B cell (primary cell): Measurements from ENCODE around the gene SIAH3. TPM values are rescaled to one million over a fixed set of nuclear protein-coding genes. Genes with fewer than 3 reads are reported as not detected.

Experiments used
- ATAC-seq: fragments of 200-7000 bp; cut with Tn5 transposase; one replicate; pipeline ENCODE4 v1.10.0; 2021; ENCODE audit warnings: low read depth, mild to moderate bottlenecking, moderate number of reproducible peaks, moderate library complexity
- CTCF ChIA-PET: fragments of 350-600 bp; sonication (Branson Sonifier 250); formaldehyde crosslinking; loops from one replicate; lab custom pipeline; 2021; ENCODE audit warnings: antibody characterized with exemption, inconsistent platforms; lab: Charles Lee
- POLR2A ChIA-PET: fragments of 350-600 bp; sonication (Branson Sonifier 250); formaldehyde crosslinking; loops from one replicate; lab custom pipeline; 2021; ENCODE audit warnings: antibody characterized with exemption; lab: Charles Lee
- DNase-seq: peaks from one replicate; pipeline ENCODE4 v3.0.0; 2013
- H2AFZ ChIP-seq: 2 replicates; pipeline ENCODE4 v1.6.1; 2012; ENCODE audit warnings: mild to moderate bottlenecking, low read depth, low read length; ENCODE audit not compliant: insufficient read depth, poor library complexity, severe bottlenecking
- H3K27ac ChIP-seq, 2 donors: 1 replicate in 1 of 2; 2 replicates in 1 of 2; pipeline ENCODE4 v1.5.1; 2012 to 2013; ENCODE audit warnings: low read length in 2 of 2, mild to moderate bottlenecking in 2 of 2, moderate library complexity in 1 of 2
- H3K27me3 ChIP-seq, 4 experiments: fragments of 200-600 bp in 1 of 4; sonication (generic) in 1 of 4; replicated peaks in 1 of 4; 1 replicate in 2 of 4; 2 replicates in 2 of 4; pipeline versions ENCODE4 v1.6.1 to v1.7.0; 2013 to 2016; ENCODE audit warnings: low read length in 3 of 4, mild to moderate bottlenecking in 2 of 4, mixed read lengths in 1 of 4, moderate library complexity in 1 of 4; ENCODE audit not compliant: insufficient read depth in 4 of 4, control insufficient read depth in 3 of 4; ENCODE audit errors: control extremely low read depth in 1 of 4
- H3K36me3 ChIP-seq, 2 experiments: replicated peaks in 1 of 2; 1 replicate in 1 of 2; 2 replicates in 1 of 2; pipeline versions ENCODE4 v1.6.1 to v1.7.1; 2013; ENCODE audit warnings: low read length in 1 of 2; ENCODE audit not compliant: insufficient read depth in 2 of 2, control insufficient read depth in 1 of 2; ENCODE audit errors: control extremely low read depth in 1 of 2, extremely low read depth in 1 of 2
- H3K4me1 ChIP-seq, 2 donors: fragments of 200-600 bp in 1 of 2; sonication (generic) in 1 of 2; 1 replicate in 1 of 2; 2 replicates in 1 of 2; pipeline versions ENCODE4 v1.5.1 to v1.6.1; 2013 to 2017; ENCODE audit warnings: low read length in 2 of 2; ENCODE audit not compliant: control insufficient read depth in 2 of 2, insufficient read depth in 2 of 2
- H3K4me2 ChIP-seq: replicated peaks from 2 replicates; pipeline ENCODE3; 2012; ENCODE audit warnings: mild to moderate bottlenecking, low read depth, low read length; ENCODE audit not compliant: poor library complexity, severe bottlenecking
- H3K4me3 ChIP-seq, 5 experiments: fragments of 200-600 bp in 1 of 5; sonication (generic) in 1 of 5; 1 replicate in 3 of 5; 2 replicates in 2 of 5; pipeline versions ENCODE4 v1.5.1 to v1.7.0; 2011 to 2016; ENCODE audit warnings: low read length in 4 of 5, mild to moderate bottlenecking in 4 of 5, low read depth in 2 of 5, control low read depth in 1 of 5, moderate library complexity in 1 of 5; ENCODE audit not compliant: insufficient read depth in 1 of 5; ENCODE audit errors: control extremely low read depth in 1 of 5, extremely low read depth in 1 of 5
- H3K79me2 ChIP-seq: fragments of 200-600 bp; sonication (generic); one replicate; pipeline ENCODE4 v1.6.0; 2016; ENCODE audit warnings: low read length; ENCODE audit not compliant: control insufficient read depth, insufficient read depth
- H3K9ac ChIP-seq: fragments of 200-600 bp; sonication (generic); 2 replicates; pipeline ENCODE4 v1.6.1; 2017; ENCODE audit warnings: mild to moderate bottlenecking, low read length, moderate library complexity
- H3K9me3 ChIP-seq, 3 donors: one replicate each; pipeline versions ENCODE4 v1.6.1 to v1.7.1; 2013; ENCODE audit warnings: low read length in 2 of 3; ENCODE audit not compliant: control insufficient read depth in 2 of 3, insufficient read depth in 1 of 3; ENCODE audit errors: control extremely low read depth in 1 of 3
- H4K20me1 ChIP-seq: 2 replicates; pipeline ENCODE4 v1.6.0; 2012; ENCODE audit warnings: mild to moderate bottlenecking, low read length; ENCODE audit not compliant: insufficient read depth, control insufficient read depth, poor library complexity, severe bottlenecking
- H3K27ac Mint-ChIP-seq: one replicate; pipeline ENCODE4 v1.8.0; 2021; ENCODE audit warnings: mixed read lengths
- H3K27me3 Mint-ChIP-seq: one replicate; pipeline ENCODE4 v1.8.0; 2021; ENCODE audit warnings: mixed read lengths
- H3K4me1 Mint-ChIP-seq: one replicate; pipeline ENCODE4 v1.8.0; 2021; ENCODE audit warnings: mixed read lengths
- H3K4me3 Mint-ChIP-seq: one replicate; pipeline ENCODE4 v1.8.0; 2021; ENCODE audit warnings: mixed read lengths
- H3K9me3 Mint-ChIP-seq: one replicate; pipeline ENCODE4 v1.8.0; 2022; ENCODE audit warnings: mixed read lengths; ENCODE audit not compliant: insufficient read depth
- EZH2 ChIP-seq: IDR thresholded peaks from 2 replicates; pipeline ENCODE4 v1.6.1; 2012; ENCODE audit warnings: borderline replicate concordance, low read depth, mild to moderate bottlenecking, moderate library complexity, low read length; ENCODE audit not compliant: insufficient read depth, poor library complexity, severe bottlenecking
- WGBS: methylation state at CpG from one replicate; pipeline ENCODE4 v1.1.5; 2013; ENCODE audit warnings: missing lambda C conversion rate; ENCODE audit not compliant: insufficient coverage; 5-methylcytosine and 5-hydroxymethylcytosine counted together
- intact Hi-C: fragments of 100-400 bp; cut with micrococcal nuclease; formaldehyde crosslinking; loops from one replicate; pipeline ENCODE4 v1.10.0; 2022
- polyA plus RNA-seq: library from polyadenylated mRNA; depleted of rRNA; stranded (reverse); fragments of >200 nt; gene quantifications from 2 replicates; pipeline ENCODE4 v1.2.3, GENCODE V29; 2012
- total RNA-seq, 2 donors: library from RNA; stranded (reverse); fragments of 120-200 nt in 1 of 2; gene quantifications; 1 replicate in 1 of 2; 2 replicates in 1 of 2; pipeline versions ENCODE4 v1.2.3 to v1.2.4, GENCODE V29; 2013 to 2022
- TF ChIP-seq, protein P1 (sequence below): fragments of 200-600 bp; IDR thresholded peaks from one replicate; pipeline ENCODE4 v1.8.0; 2022; ENCODE audit warnings: antibody characterized with exemption, mild to moderate bottlenecking

Gene SIAH3
- total and polyA plus RNA-seq, 2 donors (not counting 1 experiment from before 2014, with no cell fraction given) = not detected

DNA sequence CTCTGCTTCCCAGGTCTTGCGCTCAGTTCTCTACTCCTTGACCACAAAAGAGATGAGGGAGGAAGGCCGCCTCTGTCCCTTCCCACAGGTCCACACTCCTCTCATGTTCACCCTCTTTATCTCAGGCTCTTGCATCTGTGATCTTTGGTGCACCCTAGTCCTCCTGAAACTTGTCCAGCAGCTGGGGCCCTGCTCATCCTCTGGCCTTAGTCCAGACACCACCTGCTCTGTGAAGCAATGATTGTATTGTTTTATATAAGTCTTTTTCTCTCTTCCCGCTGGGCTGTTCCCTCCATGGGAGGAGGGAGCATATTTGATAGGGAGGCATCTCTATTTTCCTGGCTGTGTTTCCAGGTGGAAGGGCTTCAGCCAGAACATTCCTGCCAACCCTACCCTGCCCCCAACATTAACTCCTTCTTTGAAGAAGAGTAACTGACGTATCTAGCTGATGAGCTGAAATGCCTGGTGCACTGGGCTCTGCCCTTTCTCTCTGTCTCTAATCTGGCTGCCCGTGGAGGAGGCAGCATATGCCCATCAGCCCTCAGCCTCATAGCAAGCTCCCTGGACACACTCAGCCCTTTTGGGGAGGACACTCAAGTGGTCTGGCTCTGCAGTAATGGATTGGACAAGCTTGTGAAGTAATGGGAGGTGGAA, 38.2 kb upstream of the SIAH3 start:
- no peaks in the 10 kb centered on the region for H3K79me2 ChIP-seq
- Mint-ChIP-seq H3K9me3 (no peaks in the 10 kb centered on the region), H3K4me3 (no peak overlapping the region), H3K4me1 (no peaks in the 10 kb centered on the region), H3K27ac (no peak overlapping the region), H3K27me3 (peaks cover 25% of the 10 kb centered on the region)
- 97% methylated on average over 3 of the region's 5 CpGs for WGBS
- no peak overlapping the region for H3K27ac ChIP-seq
- H3K4me1 ChIP-seq = no peaks in the 10 kb centered on the region
- ChIA-PET POLR2A (no interaction called here), CTCF (no interaction called here)
- intact Hi-C loops = no loop called here
- H3K9me3 ChIP-seq = no peaks in the 10 kb centered on the region
- H3K4me3 ChIP-seq = no peak overlapping the region
- peaks cover 0 to under 1% (median 0%) of the 10 kb centered on the region in 4 experiments for H3K27me3 ChIP-seq
- no peak overlapping the region for H3K4me2 ChIP-seq
- TF ChIP-seq, protein P1, sequence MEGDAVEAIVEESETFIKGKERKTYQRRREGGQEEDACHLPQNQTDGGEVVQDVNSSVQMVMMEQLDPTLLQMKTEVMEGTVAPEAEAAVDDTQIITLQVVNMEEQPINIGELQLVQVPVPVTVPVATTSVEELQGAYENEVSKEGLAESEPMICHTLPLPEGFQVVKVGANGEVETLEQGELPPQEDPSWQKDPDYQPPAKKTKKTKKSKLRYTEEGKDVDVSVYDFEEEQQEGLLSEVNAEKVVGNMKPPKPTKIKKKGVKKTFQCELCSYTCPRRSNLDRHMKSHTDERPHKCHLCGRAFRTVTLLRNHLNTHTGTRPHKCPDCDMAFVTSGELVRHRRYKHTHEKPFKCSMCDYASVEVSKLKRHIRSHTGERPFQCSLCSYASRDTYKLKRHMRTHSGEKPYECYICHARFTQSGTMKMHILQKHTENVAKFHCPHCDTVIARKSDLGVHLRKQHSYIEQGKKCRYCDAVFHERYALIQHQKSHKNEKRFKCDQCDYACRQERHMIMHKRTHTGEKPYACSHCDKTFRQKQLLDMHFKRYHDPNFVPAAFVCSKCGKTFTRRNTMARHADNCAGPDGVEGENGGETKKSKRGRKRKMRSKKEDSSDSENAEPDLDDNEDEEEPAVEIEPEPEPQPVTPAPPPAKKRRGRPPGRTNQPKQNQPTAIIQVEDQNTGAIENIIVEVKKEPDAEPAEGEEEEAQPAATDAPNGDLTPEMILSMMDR = no peak
- TF ChIP-seq EZH2 = no peak
- ATAC-seq (no peak), DNase-seq (no peak)
- no peaks in the 10 kb centered on the region for H4K20me1 ChIP-seq
- no peaks in the 10 kb centered on the region for H3K36me3 ChIP-seq
- H2AFZ ChIP-seq = no peak overlapping the region
- H3K9ac ChIP-seq = no peak overlapping the region

DNA sequence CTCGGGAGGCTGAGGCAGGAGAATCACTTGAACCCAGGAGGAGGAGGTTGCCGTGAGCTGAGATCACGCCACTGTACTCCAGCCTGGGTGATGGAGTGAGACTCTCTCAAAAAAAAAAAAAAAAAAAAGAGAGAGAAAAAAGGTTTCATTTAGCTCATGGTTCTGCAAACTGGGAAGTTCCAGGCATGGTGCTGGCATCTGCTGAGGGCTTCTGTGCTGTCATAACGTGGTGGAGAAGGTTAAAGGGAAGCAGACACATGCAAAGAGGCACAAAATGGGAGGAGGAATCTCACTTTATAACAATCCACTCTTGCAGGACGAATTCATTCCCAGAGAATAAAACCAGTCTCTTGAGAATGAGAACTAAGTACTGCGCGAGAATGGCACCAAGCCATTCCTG, 34.9 kb upstream of the SIAH3 start:
- H3K79me2 ChIP-seq = no peaks in the 10 kb centered on the region
- intact Hi-C loops = no loop called here
- no peak overlapping the region for H3K4me3 ChIP-seq
- no peaks in the 10 kb centered on the region for H3K36me3 ChIP-seq
- DNase-seq (no peak), ATAC-seq (no peak)
- no peak overlapping the region for H3K4me3 Mint-ChIP-seq
- TF ChIP-seq EZH2 = no peak
- TF ChIP-seq, protein P1 = no peak
- no peak overlapping the region for H2AFZ ChIP-seq
- WGBS = 89% methylated on average over 3 of the region's 7 CpGs
- POLR2A ChIA-PET = no interaction called here
- no peak overlapping the region for H3K27ac ChIP-seq
- H3K4me2 ChIP-seq = no peak overlapping the region
- no peaks in the 10 kb centered on the region for H3K4me1 ChIP-seq
- no peaks in the 10 kb centered on the region for H3K27me3 ChIP-seq
- H3K27ac Mint-ChIP-seq = no peak overlapping the region
- no peaks in the 10 kb centered on the region for H4K20me1 ChIP-seq
- H3K4me1 Mint-ChIP-seq = no peaks in the 10 kb centered on the region
- no peak overlapping the region for H3K9ac ChIP-seq
- CTCF ChIA-PET = no interaction called here
- H3K9me3 Mint-ChIP-seq = no peaks in the 10 kb centered on the region
- peaks cover 27% of the 10 kb centered on the region for H3K27me3 Mint-ChIP-seq
- no peaks in the 10 kb centered on the region for H3K9me3 ChIP-seq
